Measurements from ENCODE around the gene EHHADH.

EHHADH gene

DNA sequence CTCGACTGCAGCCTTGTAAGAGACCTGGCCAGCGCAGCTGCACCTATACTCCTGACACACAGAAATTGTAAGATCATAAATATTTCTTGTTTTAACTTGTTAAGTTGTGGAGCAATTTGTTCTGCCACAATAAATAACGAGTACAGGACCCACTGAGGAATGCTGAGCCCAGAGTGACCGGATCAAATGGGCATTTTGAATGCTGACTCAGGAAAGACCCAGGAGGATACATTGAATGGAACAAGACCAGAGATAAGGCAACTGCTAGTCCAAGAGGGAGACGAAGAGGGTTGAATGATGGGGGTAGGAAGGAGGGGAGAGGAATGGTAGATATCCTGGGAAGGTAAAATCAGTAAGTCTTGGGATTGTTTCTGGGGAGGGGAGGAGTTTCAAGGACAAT is 92.1 kb downstream of the EHHADH start:
- H3K9me3 ChIP-seq (ENCODE audit: control insufficient read depth, low read length): no peaks in the 10 kb centered on the region
- H3K4me1 ChIP-seq (ENCODE audit: control insufficient read depth, insufficient read depth, low read length, poor library complexity, severe bottlenecking): no peaks in the 10 kb centered on the region
- WGBS, 2 experiments (ENCODE audit: insufficient coverage in 2 of 2): 86 to 88% methylated on average over 3 to 4 of the region's 5 CpGs

DNA sequence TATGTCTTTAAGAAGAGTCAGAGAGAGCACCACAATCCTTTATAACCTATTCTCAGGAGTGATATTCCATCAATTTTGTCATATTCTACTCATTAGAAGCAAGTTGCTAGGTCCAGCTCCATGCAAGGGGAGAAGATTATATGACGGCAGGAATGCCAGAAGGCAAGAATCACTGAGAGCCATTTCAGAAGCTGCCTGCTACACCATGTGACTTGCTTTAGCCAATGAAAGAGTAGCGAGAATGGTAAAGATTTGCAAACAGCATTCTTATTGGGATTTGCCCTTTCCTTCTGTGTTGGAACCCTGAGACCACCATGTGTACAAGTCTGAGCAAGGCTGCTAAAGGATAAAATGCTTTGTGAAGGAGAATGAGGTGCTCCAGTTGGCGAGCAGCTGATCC is 96.5 kb downstream of the EHHADH start:
- no peaks in the 10 kb centered on the region for H3K36me3 ChIP-seq (ENCODE audit: control insufficient read depth, insufficient read depth, low read length)
- no peaks in the 10 kb centered on the region for H3K4me1 ChIP-seq (ENCODE audit: control insufficient read depth, insufficient read depth, low read length, poor library complexity, severe bottlenecking)
- no peak overlapping the region for H3K4me3 ChIP-seq (ENCODE audit: extremely low read depth, insufficient read depth, low read length, poor library complexity, severe bottlenecking)
- H3K9me3 ChIP-seq (ENCODE audit: control insufficient read depth, low read length): no peaks in the 10 kb centered on the region
- no peak overlapping the region for H3K27ac ChIP-seq (ENCODE audit: low read depth, low read length, severe bottlenecking)
- WGBS, 2 experiments (ENCODE audit: insufficient coverage in 2 of 2): 88 to 90% methylated on average over 3 of the region's 3 CpGs

More for the DNA sequence above, 92.1 kb downstream of the EHHADH start:
- Histone ChIP-seq H3K27ac (ENCODE audit: low read depth, low read length, severe bottlenecking) (no peak overlapping the region), H3K4me3 (ENCODE audit: extremely low read depth, insufficient read depth, low read length, poor library complexity, severe bottlenecking) (no peak overlapping the region), H3K36me3 (ENCODE audit: control insufficient read depth, insufficient read depth, low read length) (no peaks in the 10 kb centered on the region)

DNA sequence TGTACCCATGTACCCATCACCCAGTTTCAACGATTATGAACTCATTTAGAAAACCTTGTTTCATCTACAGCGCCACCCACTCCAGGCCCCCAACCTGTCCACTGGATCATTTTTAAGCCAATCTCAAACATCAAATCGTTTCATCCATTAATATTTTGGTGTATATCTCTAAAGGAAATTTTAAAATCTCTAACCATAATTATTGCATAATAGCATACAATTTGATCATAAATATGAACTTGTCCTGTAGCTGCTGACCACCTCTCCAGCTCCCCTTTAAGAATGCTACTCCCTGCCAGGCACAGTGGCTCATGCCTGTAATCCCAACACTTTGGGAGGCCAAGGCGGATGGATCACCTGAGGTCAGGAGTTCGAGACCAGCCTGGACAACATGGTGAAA is 98.2 kb downstream of the EHHADH start:
- WGBS, 2 experiments (ENCODE audit: insufficient coverage in 2 of 2): 100% methylated on average over 1 to 2 of the region's 5 CpGs
- Histone ChIP-seq H3K9me3 (ENCODE audit: control insufficient read depth, low read length) (no peaks in the 10 kb centered on the region), H3K36me3 (ENCODE audit: control insufficient read depth, insufficient read depth, low read length) (no peaks in the 10 kb centered on the region), H3K4me1 (ENCODE audit: control insufficient read depth, insufficient read depth, low read length, poor library complexity, severe bottlenecking) (no peaks in the 10 kb centered on the region), H3K4me3 (ENCODE audit: extremely low read depth, insufficient read depth, low read length, poor library complexity, severe bottlenecking) (no peak overlapping the region), H3K27ac (ENCODE audit: low read depth, low read length, severe bottlenecking) (no peak overlapping the region)

GRCh38 chr3:185153861-185154629 is 99.8 kb downstream of the EHHADH start:
- Histone ChIP-seq H3K4me1 (ENCODE audit: control insufficient read depth, insufficient read depth, low read length, poor library complexity, severe bottlenecking) (no peaks in the 10 kb centered on the region), H3K27ac (ENCODE audit: low read depth, low read length, severe bottlenecking) (no peak overlapping the region), H3K36me3 (ENCODE audit: control insufficient read depth, insufficient read depth, low read length) (no peaks in the 10 kb centered on the region), H3K4me3 (ENCODE audit: extremely low read depth, insufficient read depth, low read length, poor library complexity, severe bottlenecking) (no peak overlapping the region), H3K9me3 (ENCODE audit: control insufficient read depth, low read length) (no peaks in the 10 kb centered on the region)
- 82 to 86% methylated on average over 16 of the region's 16 CpGs for WGBS, 2 experiments (ENCODE audit: insufficient coverage in 2 of 2)

GRCh38 chr3:185153171-185153771 is 100.6 kb downstream of the EHHADH start:
- WGBS, 2 experiments (ENCODE audit: insufficient coverage in 2 of 2): 4 to 9% methylated on average over 20 to 24 of the region's 53 CpGs
- Histone ChIP-seq H3K36me3 (ENCODE audit: control insufficient read depth, insufficient read depth, low read length) (no peaks in the 10 kb centered on the region), H3K9me3 (ENCODE audit: control insufficient read depth, low read length) (no peaks in the 10 kb centered on the region), H3K4me3 (ENCODE audit: extremely low read depth, insufficient read depth, low read length, poor library complexity, severe bottlenecking) (peak overlapping the region; percentile 51), H3K27ac (ENCODE audit: low read depth, low read length, severe bottlenecking) (no peak overlapping the region), H3K4me1 (ENCODE audit: control insufficient read depth, insufficient read depth, low read length, poor library complexity, severe bottlenecking) (no peaks in the 10 kb centered on the region)

GRCh38 chr3:185152410-185153170 is 101.3 kb downstream of the EHHADH start, which contains the start of gene C3orf70:
C3orf70 (minus strand) TSS chr3:185153060; CDS start chr3:185152823, 237 bp downstream.
- Histone ChIP-seq H3K36me3 (ENCODE audit: control insufficient read depth, insufficient read depth, low read length) (no peaks in the 10 kb centered on the region), H3K4me3 (ENCODE audit: extremely low read depth, insufficient read depth, low read length, poor library complexity, severe bottlenecking) (peak within 1 kb of the TSS; percentile 51), H3K9me3 (ENCODE audit: control insufficient read depth, low read length) (no peaks in the 10 kb centered on the region), H3K27ac (ENCODE audit: low read depth, low read length, severe bottlenecking) (peak within 1 kb of the TSS; percentile 29), H3K4me1 (ENCODE audit: control insufficient read depth, insufficient read depth, low read length, poor library complexity, severe bottlenecking) (no peaks in the 10 kb centered on the region)
- WGBS, 2 experiments (ENCODE audit: insufficient coverage in 2 of 2): 0 to 1% methylated on average over 77 to 81 of the region's 113 CpGs

- peak overlapping the region; percentile 51 for H3K4me3 ChIP-seq (ENCODE audit: extremely low read depth, insufficient read depth, low read length, poor library complexity, severe bottlenecking)
- no peak overlapping the region for H3K27ac ChIP-seq (ENCODE audit: low read depth, low read length, severe bottlenecking)
- 0% methylated on average over 2 of the region's 9 CpGs for WGBS, 2 experiments (ENCODE audit: insufficient coverage in 2 of 2)
Measured at GRCh38 chr3:185151964-185152409, 101.9 kb downstream of the EHHADH start.

DNA sequence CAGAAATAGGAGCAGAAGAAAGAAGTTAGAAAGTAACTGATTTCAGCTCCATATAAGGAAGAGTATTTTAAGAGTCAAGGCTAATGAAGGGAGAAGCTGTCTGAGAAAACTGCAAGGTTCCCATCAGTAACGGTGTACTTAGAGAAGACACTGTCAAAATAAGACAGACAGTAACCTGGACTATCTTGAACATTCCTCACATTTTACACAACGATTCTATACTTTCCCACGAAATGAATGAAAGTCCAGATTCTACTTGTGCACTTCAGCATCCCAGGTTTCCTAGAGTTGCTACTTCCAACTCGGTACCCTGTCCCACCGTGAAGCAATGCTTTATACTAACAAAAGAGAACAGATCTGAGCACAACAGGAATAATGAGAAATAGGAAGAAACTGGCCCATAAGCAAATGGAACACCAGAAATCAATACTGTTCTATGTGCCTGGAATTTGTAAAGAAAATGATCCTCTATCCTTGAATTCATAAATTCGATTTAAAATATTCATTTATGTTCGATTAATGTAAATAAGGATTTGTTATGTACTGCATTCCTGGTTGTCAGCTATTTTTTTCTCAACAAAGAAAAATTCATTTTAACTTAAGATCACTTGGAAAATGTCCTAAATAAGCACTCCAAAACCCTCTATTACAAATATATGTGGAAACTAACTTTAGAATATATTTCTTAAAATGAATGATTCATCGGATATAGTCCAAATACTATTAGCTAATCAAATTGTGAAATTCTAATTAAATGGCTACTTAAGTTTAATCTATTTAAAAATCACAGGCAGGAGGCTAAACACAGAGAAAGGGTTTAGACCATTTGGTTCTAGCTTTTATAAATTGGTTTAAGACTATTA is 102.5 kb downstream of the EHHADH start:
- WGBS, 2 experiments (ENCODE audit: insufficient coverage in 2 of 2): 76 to 89% methylated on average over 3 to 4 of the region's 8 CpGs
- Histone ChIP-seq H3K4me3 (ENCODE audit: extremely low read depth, insufficient read depth, low read length, poor library complexity, severe bottlenecking) (peak overlapping the region; percentile 51), H3K4me1 (ENCODE audit: control insufficient read depth, insufficient read depth, low read length, poor library complexity, severe bottlenecking) (no peaks in the 10 kb centered on the region)

More at GRCh38 chr3:185151964-185152409, 101.9 kb downstream of the EHHADH start:
- Histone ChIP-seq H3K9me3 (ENCODE audit: control insufficient read depth, low read length) (no peaks in the 10 kb centered on the region), H3K4me1 (ENCODE audit: control insufficient read depth, insufficient read depth, low read length, poor library complexity, severe bottlenecking) (no peaks in the 10 kb centered on the region), H3K36me3 (ENCODE audit: control insufficient read depth, insufficient read depth, low read length) (no peaks in the 10 kb centered on the region)

DNA sequence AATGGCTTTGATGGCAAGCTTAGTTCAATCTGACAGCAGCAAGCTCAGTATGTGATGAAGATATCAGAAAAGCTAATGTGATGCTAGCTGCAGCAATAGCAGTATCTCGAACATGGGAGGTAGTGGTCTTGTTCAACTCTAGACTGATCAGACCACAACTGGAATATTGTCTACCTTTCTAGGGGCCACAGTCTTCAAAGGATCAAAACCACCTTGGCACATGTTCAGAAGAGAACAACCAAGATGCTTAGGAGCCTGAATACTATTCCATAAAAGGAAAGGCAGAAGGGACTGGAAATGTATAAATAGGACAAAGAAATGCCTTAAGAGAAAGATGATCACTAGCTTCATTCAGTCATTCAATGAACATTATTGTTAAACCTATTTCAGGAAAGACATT is 103.3 kb downstream of the EHHADH start:
- 100% methylated on average over 1 of the region's 1 CpG for WGBS, 2 experiments (ENCODE audit: insufficient coverage in 2 of 2)
- H3K4me3 ChIP-seq (ENCODE audit: extremely low read depth, insufficient read depth, low read length, poor library complexity, severe bottlenecking): no peak overlapping the region
- no peaks in the 10 kb centered on the region for H3K36me3 ChIP-seq (ENCODE audit: control insufficient read depth, insufficient read depth, low read length)
- H3K27ac ChIP-seq (ENCODE audit: low read depth, low read length, severe bottlenecking): no peak overlapping the region
- H3K9me3 ChIP-seq (ENCODE audit: control insufficient read depth, low read length): no peaks in the 10 kb centered on the region
- H3K4me1 ChIP-seq (ENCODE audit: control insufficient read depth, insufficient read depth, low read length, poor library complexity, severe bottlenecking): no peaks in the 10 kb centered on the region

More for the DNA sequence above, 102.5 kb downstream of the EHHADH start:
- Histone ChIP-seq H3K9me3 (ENCODE audit: control insufficient read depth, low read length) (no peaks in the 10 kb centered on the region), H3K27ac (ENCODE audit: low read depth, low read length, severe bottlenecking) (no peak overlapping the region), H3K36me3 (ENCODE audit: control insufficient read depth, insufficient read depth, low read length) (no peaks in the 10 kb centered on the region)

- no peaks in the 10 kb centered on the region for H3K4me1 ChIP-seq (ENCODE audit: control insufficient read depth, insufficient read depth, low read length, poor library complexity, severe bottlenecking)
- H3K36me3 ChIP-seq (ENCODE audit: control insufficient read depth, insufficient read depth, low read length): no peaks in the 10 kb centered on the region
- WGBS, 2 experiments (ENCODE audit: insufficient coverage in 2 of 2): 83 to 100% methylated on average over 1 of the region's 3 CpGs
- H3K9me3 ChIP-seq (ENCODE audit: control insufficient read depth, low read length): no peaks in the 10 kb centered on the region
- no peak overlapping the region for H3K27ac ChIP-seq (ENCODE audit: low read depth, low read length, severe bottlenecking)
- H3K4me3 ChIP-seq (ENCODE audit: extremely low read depth, insufficient read depth, low read length, poor library complexity, severe bottlenecking): no peak overlapping the region
Measured at GRCh38 chr3:185149591-185149990, 104.3 kb downstream of the EHHADH start.

Measured in mesodermal cell (in vitro differentiated cells).